H1 (cell line): ENCODE measurements around the gene NEDD4L.

Experiments used
- CHD2 ChIP-seq: IDR thresholded peaks from 2 replicates; pipeline ENCODE4 v1.6.1; 2012; ENCODE audit warnings: low read length, improper control_type of control experiment
- EZH2 ChIP-seq: fragments of 200-600 bp; sonication (generic); IDR thresholded peaks from 2 replicates; pipeline ENCODE4 v1.7.1; 2012; ENCODE audit warnings: low read depth, mild to moderate bottlenecking, moderate library complexity, low read length, inconsistent platforms; ENCODE audit not compliant: severe bottlenecking
- HDAC6 ChIP-seq: IDR thresholded peaks from one replicate; pipeline ENCODE4 v1.7.1; 2012; ENCODE audit warnings: low read depth, mild to moderate bottlenecking, inconsistent platforms, low read length, moderate library complexity
- POLR2AphosphoS5 ChIP-seq: IDR thresholded peaks from 2 replicates; pipeline ENCODE4 v1.6.1; 2011; ENCODE audit warnings: low read depth, low read length
- RAD21 ChIP-seq, 2 experiments: IDR thresholded peaks in 1 of 2; conservative IDR thresholded peaks in 1 of 2; 2 replicates each; pipeline ENCODE4 v1.6.1; 2011; ENCODE audit warnings: low read depth in 2 of 2, low read length in 2 of 2, improper control_type of control experiment in 1 of 2, inconsistent platforms in 1 of 2, mild to moderate bottlenecking in 1 of 2, moderate library complexity in 1 of 2
- RBBP5 ChIP-seq: IDR thresholded peaks from 2 replicates; pipeline ENCODE4 v1.7.1; 2012; ENCODE audit warnings: low read depth, mild to moderate bottlenecking, inconsistent platforms, low read length, moderate library complexity, borderline replicate concordance
- SP2 ChIP-seq: IDR thresholded peaks from 2 replicates; pipeline ENCODE4 v1.6.1; 2012; ENCODE audit warnings: mild to moderate bottlenecking, low read length, inconsistent platforms
- TAF1 ChIP-seq: IDR thresholded peaks from 2 replicates; pipeline ENCODE4 v1.6.1; 2011; ENCODE audit warnings: mild to moderate bottlenecking, low read depth, low read length
- TF ChIP-seq, protein P1 (sequence below), 3 experiments: IDR thresholded peaks; 1 replicate in 2 of 3; 2 replicates in 1 of 3; pipeline versions ENCODE4 v1.5.1 to v1.6.1; 2011; ENCODE audit warnings: low read length in 3 of 3, mild to moderate bottlenecking in 3 of 3, inconsistent platforms in 2 of 3, low read depth in 1 of 3, moderate library complexity in 1 of 3; ENCODE audit not compliant: insufficient read depth in 1 of 3; ENCODE audit errors: control extremely low read depth in 1 of 3
- TF ChIP-seq, protein P2 (sequence below): IDR thresholded peaks from 2 replicates; pipeline ENCODE4 v1.6.1; 2011; ENCODE audit warnings: low read depth, mild to moderate bottlenecking, low read length; ENCODE audit not compliant: insufficient read depth

DNA sequence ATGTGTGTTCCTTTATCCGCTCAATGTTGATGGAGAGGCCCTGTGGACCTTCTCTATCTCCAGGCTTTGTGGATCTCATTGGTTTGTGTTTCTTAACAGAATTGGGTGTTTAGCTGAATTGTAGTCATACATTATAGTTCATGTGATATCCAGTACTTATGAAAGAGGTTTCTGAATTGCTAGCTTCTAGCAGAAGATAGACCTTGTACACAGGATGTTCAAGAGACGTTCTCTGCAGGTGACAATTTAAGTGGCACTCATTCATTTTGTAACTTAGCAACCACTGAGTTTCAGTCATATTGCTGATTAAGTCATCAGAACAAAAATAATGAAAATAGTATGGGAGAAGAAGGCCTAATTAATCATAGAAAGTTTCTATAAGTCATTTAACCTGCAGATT lies 305.6 kb downstream of the NEDD4L start:
- TF ChIP-seq, protein P1, sequence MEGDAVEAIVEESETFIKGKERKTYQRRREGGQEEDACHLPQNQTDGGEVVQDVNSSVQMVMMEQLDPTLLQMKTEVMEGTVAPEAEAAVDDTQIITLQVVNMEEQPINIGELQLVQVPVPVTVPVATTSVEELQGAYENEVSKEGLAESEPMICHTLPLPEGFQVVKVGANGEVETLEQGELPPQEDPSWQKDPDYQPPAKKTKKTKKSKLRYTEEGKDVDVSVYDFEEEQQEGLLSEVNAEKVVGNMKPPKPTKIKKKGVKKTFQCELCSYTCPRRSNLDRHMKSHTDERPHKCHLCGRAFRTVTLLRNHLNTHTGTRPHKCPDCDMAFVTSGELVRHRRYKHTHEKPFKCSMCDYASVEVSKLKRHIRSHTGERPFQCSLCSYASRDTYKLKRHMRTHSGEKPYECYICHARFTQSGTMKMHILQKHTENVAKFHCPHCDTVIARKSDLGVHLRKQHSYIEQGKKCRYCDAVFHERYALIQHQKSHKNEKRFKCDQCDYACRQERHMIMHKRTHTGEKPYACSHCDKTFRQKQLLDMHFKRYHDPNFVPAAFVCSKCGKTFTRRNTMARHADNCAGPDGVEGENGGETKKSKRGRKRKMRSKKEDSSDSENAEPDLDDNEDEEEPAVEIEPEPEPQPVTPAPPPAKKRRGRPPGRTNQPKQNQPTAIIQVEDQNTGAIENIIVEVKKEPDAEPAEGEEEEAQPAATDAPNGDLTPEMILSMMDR (IDR thresholded peaks at IDR 0.05; ENCODE audit: control extremely low read depth in 1 of 3, insufficient read depth in 1 of 3, low read depth in 1 of 3, low read length in 3 of 3), result no peak
- TF ChIP-seq, protein P2, sequence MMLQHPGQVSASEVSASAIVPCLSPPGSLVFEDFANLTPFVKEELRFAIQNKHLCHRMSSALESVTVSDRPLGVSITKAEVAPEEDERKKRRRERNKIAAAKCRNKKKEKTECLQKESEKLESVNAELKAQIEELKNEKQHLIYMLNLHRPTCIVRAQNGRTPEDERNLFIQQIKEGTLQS, result no peak
- TF ChIP-seq HDAC6 (no peak), CHD2 (no peak), SP2 (no peak), RAD21 (IDR thresholded peaks at IDR 0.05 in 1 of 2, conservative IDR thresholded peaks at IDR 0.05 in 1 of 2; ENCODE audit: low read depth in 2 of 2, low read length in 2 of 2) (no peak), POLR2AphosphoS5 (no peak), TAF1 (no peak), EZH2 (no peak), RBBP5 (no peak)
